IMR-90 (cell line): ENCODE measurements around the gene PPP2R5A. TPM values are rescaled to one million over a fixed set of nuclear protein-coding genes. Genes with fewer than 3 reads are reported as not detected.

Source experiments
- ATAC-seq: fragments of 200-7000 bp; cut with Tn5 transposase; 2 replicates; pipeline ENCODE4 v1.9.1; 2020; ENCODE audit warnings: low read depth, mild to moderate bottlenecking, moderate library complexity
- BruUV-seq: library from RNA; stranded (reverse); fragments of 400-500 nt; replicated peaks from 2 replicates; lab custom pipeline; 2021; lab: Mats Ljungman, UMichigan
- CTCF ChIA-PET: fragments of 300-600 bp; formaldehyde crosslinking; extraction: SDS; loops from one replicate; lab custom pipeline; 2021; ENCODE audit warnings: antibody characterized with exemption; lab: Yijun Ruan, JAX
- POLR2A ChIA-PET: fragments of 300-600 bp; sonication (Branson Sonifier 250); formaldehyde crosslinking; loops from one replicate; lab custom pipeline; 2022; ENCODE audit warnings: antibody characterized with exemption; ENCODE audit not compliant: unreplicated experiment; lab: Charles Lee
- DNase-seq: peaks from one replicate; pipeline ENCODE4 v3.0.0; 2013
- H2AFZ ChIP-seq: replicated peaks from 2 replicates; pipeline ENCODE3; 2013; ENCODE audit warnings: low read length, mild to moderate bottlenecking; ENCODE audit not compliant: poor library complexity
- H2AK5ac ChIP-seq: 2 replicates; pipeline ENCODE4 v1.6.1; 2013; ENCODE audit warnings: low read depth, low read length, inconsistent platforms
- H2AK9ac ChIP-seq: replicated peaks from 2 replicates; pipeline ENCODE3; 2013; ENCODE audit warnings: mild to moderate bottlenecking, low read depth, low read length, moderate library complexity; ENCODE audit not compliant: poor library complexity
- H2BK120ac ChIP-seq: 2 replicates; pipeline ENCODE4 v1.6.1; 2013; ENCODE audit warnings: low read depth, low read length, inconsistent platforms
- H2BK15ac ChIP-seq: 3 replicates; pipeline ENCODE4 v1.6.1; 2013; ENCODE audit warnings: low read depth, low read length, inconsistent platforms
- H2BK20ac ChIP-seq: 2 replicates; pipeline ENCODE4 v1.6.1; 2013; ENCODE audit warnings: low read depth, mild to moderate bottlenecking, inconsistent platforms, low read length, moderate library complexity
- H2BK5ac ChIP-seq: 2 replicates; pipeline ENCODE4 v1.6.1; 2013; ENCODE audit warnings: mild to moderate bottlenecking, low read depth, low read length, inconsistent platforms; ENCODE audit not compliant: poor library complexity, severe bottlenecking
- H3K14ac ChIP-seq: replicated peaks from 2 replicates; pipeline ENCODE4 v1.6.1; 2013; ENCODE audit warnings: low read depth, low read length, inconsistent platforms
- H3K18ac ChIP-seq: 2 replicates; pipeline ENCODE4 v1.6.1; 2013; ENCODE audit warnings: low read depth, low read length, control low read depth
- H3K23ac ChIP-seq: 2 replicates; pipeline ENCODE4 v1.6.1; 2013; ENCODE audit warnings: low read depth, low read length, inconsistent platforms
- H3K27ac ChIP-seq: 2 replicates; pipeline ENCODE4 v1.5.1; 2013; ENCODE audit warnings: mild to moderate bottlenecking, control low read depth, low read length; ENCODE audit not compliant: insufficient read depth
- H3K27me3 ChIP-seq: 2 replicates; pipeline ENCODE4 v1.6.1; 2013; ENCODE audit warnings: low read length; ENCODE audit not compliant: control insufficient read depth, insufficient read depth
- H3K36me3 ChIP-seq: 2 replicates; pipeline ENCODE4 v1.6.1; 2013; ENCODE audit warnings: low read length, mixed read lengths; ENCODE audit not compliant: control insufficient read depth, insufficient read depth
- H3K4ac ChIP-seq: 2 replicates; pipeline ENCODE4 v1.6.1; 2013; ENCODE audit warnings: low read depth, low read length, inconsistent platforms
- H3K4me1 ChIP-seq: 2 replicates; pipeline ENCODE4 v1.6.1; 2013; ENCODE audit warnings: low read length, mixed read lengths; ENCODE audit not compliant: control insufficient read depth, insufficient read depth
- H3K4me2 ChIP-seq: 2 replicates; pipeline ENCODE4 v1.6.1; 2013; ENCODE audit warnings: low read depth, mild to moderate bottlenecking, control low read depth, low read length, moderate library complexity
- H3K4me3 ChIP-seq: 2 replicates; pipeline ENCODE4 v1.5.1; 2013; ENCODE audit warnings: low read depth, mild to moderate bottlenecking, control low read depth, low read length, moderate library complexity; ENCODE audit not compliant: insufficient read depth
- H3K56ac ChIP-seq: 2 replicates; pipeline ENCODE4 v1.6.1; 2013; ENCODE audit warnings: low read length, inconsistent platforms; ENCODE audit not compliant: insufficient read depth; ENCODE audit errors: extremely low read depth
- H3K79me1 ChIP-seq, 2 experiments: 2 replicates each; pipeline ENCODE4 v1.6.1; 2013; ENCODE audit warnings: low read length in 2 of 2, inconsistent platforms in 1 of 2, low read depth in 1 of 2
- H3K9ac ChIP-seq: 2 replicates; pipeline ENCODE4 v1.6.1; 2013; ENCODE audit warnings: low read depth, low read length, control low read depth
- H3K9me1 ChIP-seq: 2 replicates; pipeline ENCODE4 v1.6.1; 2013; ENCODE audit warnings: low read length, inconsistent platforms; ENCODE audit not compliant: insufficient read depth
- H3K9me3 ChIP-seq: 2 replicates; pipeline ENCODE4 v1.6.1; 2013; ENCODE audit warnings: low read length; ENCODE audit not compliant: control insufficient read depth, insufficient read depth
- H4K20me1 ChIP-seq: 2 replicates; pipeline ENCODE4 v1.6.1; 2013; ENCODE audit warnings: low read length, inconsistent platforms; ENCODE audit not compliant: insufficient read depth
- H4K5ac ChIP-seq: 2 replicates; pipeline ENCODE4 v1.6.1; 2013; ENCODE audit warnings: mild to moderate bottlenecking, low read depth, low read length, control low read depth
- H4K8ac ChIP-seq, 2 experiments: 2 replicates each; pipeline ENCODE4 v1.6.1; 2013; ENCODE audit warnings: low read depth in 2 of 2, low read length in 2 of 2, control low read depth in 1 of 2, inconsistent platforms in 1 of 2
- H4K91ac ChIP-seq: 2 replicates; pipeline ENCODE4 v1.6.1; 2013; ENCODE audit warnings: low read depth, low read length, inconsistent platforms; ENCODE audit not compliant: insufficient read depth
- BHLHE40 ChIP-seq: fragments of 150-350 bp; IDR thresholded peaks from 2 replicates; pipeline ENCODE4 v1.6.1; 2016; ENCODE audit warnings: mild to moderate bottlenecking, low read depth, low read length
- CEBPB ChIP-seq: IDR thresholded peaks from 2 replicates; pipeline ENCODE4 v1.6.1; 2012; ENCODE audit warnings: low read depth, low read length, improper control_type of control experiment
- CHD1 ChIP-seq: IDR thresholded peaks from 2 replicates; pipeline ENCODE4 v1.6.1; 2012; ENCODE audit warnings: low read depth, low read length, improper control_type of control experiment
- CTCF ChIP-seq: conservative IDR thresholded peaks from 2 replicates; pipeline ENCODE4 v1.5.1; 2012; ENCODE audit warnings: mild to moderate bottlenecking, low read depth, low read length, improper control_type of control experiment
- ELK1 ChIP-seq: fragments of 150-350 bp; IDR thresholded peaks from 2 replicates; pipeline ENCODE4 v1.6.1; 2016; ENCODE audit warnings: low read depth, mild to moderate bottlenecking, low read length, moderate library complexity, borderline replicate concordance
- FOS ChIP-seq: fragments of 150-350 bp; IDR thresholded peaks from 2 replicates; pipeline ENCODE4 v1.6.1; 2016; ENCODE audit warnings: low read depth, low read length
- MAFK ChIP-seq: IDR thresholded peaks from 2 replicates; pipeline ENCODE4 v1.6.1; 2012; ENCODE audit warnings: low read depth, low read length, improper control_type of control experiment
- MAZ ChIP-seq: IDR thresholded peaks from 2 replicates; pipeline ENCODE4 v1.6.1; 2012; ENCODE audit warnings: low read depth, mild to moderate bottlenecking, low read length, improper control_type of control experiment, moderate library complexity, borderline replicate concordance
- MXI1 ChIP-seq: IDR thresholded peaks from 2 replicates; pipeline ENCODE4 v1.6.1; 2012; ENCODE audit warnings: low read depth, mild to moderate bottlenecking, low read length, moderate library complexity, borderline replicate concordance
- POLR2A ChIP-seq: IDR thresholded peaks from 2 replicates; pipeline ENCODE4 v1.6.1; 2012; ENCODE audit warnings: mild to moderate bottlenecking, low read depth, low read length
- whole genome bisulfite sequencing, 2 experiments: methylation state at CpG; one replicate each; pipeline versions ENCODE4 v1.1.5 to v1.1.7; 2013; ENCODE audit warnings: missing lambda C conversion rate in 2 of 2; ENCODE audit not compliant: insufficient read length in 1 of 2; ENCODE audit errors: extremely low coverage in 2 of 2; 5-methylcytosine and 5-hydroxymethylcytosine counted together
- dilution Hi-C: fragments of 300-500 bp; cut with HindIII; formaldehyde crosslinking; loops from one replicate; pipeline ENCODE4 v1.14.3; 2018; ENCODE audit warnings: low sequenced_read_pairs; ENCODE audit not compliant: unreplicated experiment
- in situ Hi-C: fragments of 300-500 bp; cut with MboI; formaldehyde crosslinking; loops from 3 replicates; pipeline ENCODE4 v1.14.3; 2019; ENCODE audit warnings: low sequenced_read_pairs, inconsistent platforms, mixed read lengths
- intact Hi-C: fragments of 100-400 bp; cut with micrococcal nuclease; formaldehyde crosslinking; loops from 2 replicates; pipeline ENCODE4 v1.10.0; 2022
- polyA plus RNA-seq, 3 experiments: library from polyadenylated mRNA; depleted of rRNA; stranded (reverse); fragments of >200 nt; gene quantifications; 2 replicates each; pipeline ENCODE4 v1.2.3, GENCODE V29; 2012; ENCODE audit warnings: low replicate concordance in 1 of 3
- total RNA-seq: library from RNA; depleted of rRNA; stranded (reverse); fragments of >200 nt; gene quantifications from 2 replicates; pipeline ENCODE4 v1.2.3, GENCODE V29; 2012

PPP2R5A gene
- total and polyA plus RNA-seq, 2 of the 4 experiments (the other 2 are of a cell fraction), result 8.4 to 12.6 TPM

GRCh38 chr1:212323066-212323465 lies 37.9 kb downstream of the PPP2R5A start:
- H3K27ac ChIP-seq, result no peak overlapping the region
- H3K9me3 ChIP-seq, result no peaks in the 10 kb centered on the region
- no peak overlapping the region for H3K56ac ChIP-seq
- no peak overlapping the region for H2AK9ac ChIP-seq
- H3K36me3 ChIP-seq, result no peaks in the 10 kb centered on the region
- dilution Hi-C loops (no loop called here), intact Hi-C loops (no loop called here), in situ Hi-C loops (no loop called here)
- WGBS, 2 experiments, result no CpG with 5 or more reads among the region's 3 CpGs
- no peak overlapping the region for H2AK5ac ChIP-seq
- peaks cover 5% of the 10 kb centered on the region; the same call in 1 of the 2 replicates for H4K20me1 ChIP-seq
- H3K9me1 ChIP-seq, result no peaks in the 10 kb centered on the region
- no peak overlapping the region for H4K5ac ChIP-seq
- no peak overlapping the region for H2BK5ac ChIP-seq
- H2AFZ ChIP-seq, result no peak overlapping the region
- CTCF ChIA-PET, result no interaction called here
- H3K79me1 ChIP-seq, result peaks cover 3 to 12% of the 10 kb centered on the region in 2 experiments; a peak in 3 of 4 replicates
- no peak overlapping the region for H4K8ac ChIP-seq
- H2BK120ac ChIP-seq, result no peak overlapping the region
- H3K4ac ChIP-seq, result no peak overlapping the region
- no peak overlapping the region for H2BK20ac ChIP-seq
- POLR2A ChIA-PET, result no interaction called here
- DNase-seq (no peak), ATAC-seq (no peak)
- H3K4me1 ChIP-seq, result no peaks in the 10 kb centered on the region
- H3K18ac ChIP-seq, result no peak overlapping the region
- no peaks in the 10 kb centered on the region for H3K27me3 ChIP-seq
- no peak overlapping the region for H3K9ac ChIP-seq
- no peak overlapping the region for H3K4me3 ChIP-seq
- H3K23ac ChIP-seq, result no peak overlapping the region
- no peak overlapping the region for H4K91ac ChIP-seq
- H3K14ac ChIP-seq, result no peak overlapping the region
- no peak for TF ChIP-seq CEBPB
- no peak for TF ChIP-seq FOS
- TF ChIP-seq ELK1, result no peak
- TF ChIP-seq CHD1, result no peak
- no peak for TF ChIP-seq POLR2A
- no peak for TF ChIP-seq MAFK
- TF ChIP-seq MAZ, result no peak
- no peak for TF ChIP-seq BHLHE40
- no peak for TF ChIP-seq MXI1
- no peak for TF ChIP-seq CTCF
- BruUV-seq, result no TSS peak
- no peak overlapping the region for H3K4me2 ChIP-seq
- no peak overlapping the region for H2BK15ac ChIP-seq
